Measurements from ENCODE around the gene TOM1L2.

Gene TOM1L2

DNA sequence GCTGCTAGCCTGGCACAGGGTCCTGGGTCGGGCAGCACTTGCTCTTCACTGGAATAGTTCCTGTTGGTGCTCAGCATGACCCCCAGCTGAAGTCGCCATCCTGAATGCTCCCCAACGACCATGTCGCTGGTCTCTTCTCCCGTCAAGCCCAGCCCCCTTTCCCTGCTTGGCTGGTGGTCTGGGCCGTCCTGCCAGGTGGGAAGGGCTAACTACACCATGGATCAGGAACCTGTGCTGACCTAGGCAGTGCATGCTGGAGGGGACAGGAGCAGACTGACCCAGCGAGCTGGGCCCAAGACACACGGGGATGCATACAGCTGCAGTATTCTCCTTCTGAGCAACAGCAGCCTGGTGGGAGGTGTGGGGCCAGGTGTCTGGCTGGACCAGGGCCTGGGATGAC lies 126.2 kb downstream of the TOM1L2 start:
- no peak for DNase-seq

DNA sequence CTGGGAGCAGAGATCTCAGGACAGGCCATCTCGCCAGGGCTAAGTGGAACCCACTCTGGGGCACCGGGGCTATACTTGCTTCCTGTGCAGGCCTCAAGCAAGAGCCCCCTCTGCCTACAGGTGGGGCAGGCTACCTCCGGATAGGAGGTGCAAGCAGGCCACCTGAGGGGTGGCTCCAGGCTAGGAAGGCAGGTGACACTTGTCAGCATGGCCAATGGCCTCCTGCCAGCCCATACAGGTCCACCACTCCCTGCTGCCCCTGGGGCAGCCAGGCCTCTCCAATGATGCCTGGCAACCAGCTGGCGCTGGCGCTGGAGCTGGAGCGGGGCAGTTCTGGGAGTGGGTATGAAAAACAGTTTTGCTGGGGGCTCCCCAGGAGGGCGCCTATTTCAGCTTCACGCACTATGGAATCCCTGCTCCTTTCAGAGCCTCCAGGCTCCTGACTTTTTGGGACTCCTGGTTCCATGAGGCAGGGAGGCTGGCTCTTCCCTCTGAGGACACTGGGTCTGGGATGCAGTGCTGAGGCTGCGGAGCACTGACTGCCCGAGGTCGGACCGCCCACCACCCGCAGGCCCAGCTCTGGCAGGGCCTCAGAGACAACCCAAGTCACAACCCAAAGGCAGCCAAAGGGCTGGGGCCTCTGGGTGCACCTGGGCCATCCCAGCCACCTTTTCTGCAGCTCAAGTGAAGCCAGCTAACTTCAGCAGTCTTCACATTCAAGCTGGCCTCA lies 127.0 kb downstream of the TOM1L2 start:
- DNase-seq = no peak

DNA sequence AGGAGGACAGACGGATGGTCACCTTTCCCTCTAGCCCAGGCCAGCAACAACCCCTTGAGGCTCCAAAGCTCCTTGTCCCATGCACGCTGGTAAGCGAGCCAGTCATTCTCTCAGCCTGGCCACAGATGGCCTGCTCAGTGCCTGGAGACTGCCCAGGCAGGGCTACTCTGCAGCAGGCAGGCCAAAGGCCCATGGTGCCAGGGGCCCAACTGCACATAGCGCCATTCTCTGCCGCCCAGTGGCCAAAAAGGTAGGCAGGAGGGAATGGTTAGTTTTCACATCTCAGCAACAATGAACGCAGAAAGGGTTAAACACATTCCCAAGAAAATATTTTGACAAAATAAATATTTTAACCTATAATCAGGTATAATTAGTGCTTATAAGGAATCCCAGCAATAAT lies 127.7 kb downstream of the TOM1L2 start:
- DNase-seq = no peak

DNA sequence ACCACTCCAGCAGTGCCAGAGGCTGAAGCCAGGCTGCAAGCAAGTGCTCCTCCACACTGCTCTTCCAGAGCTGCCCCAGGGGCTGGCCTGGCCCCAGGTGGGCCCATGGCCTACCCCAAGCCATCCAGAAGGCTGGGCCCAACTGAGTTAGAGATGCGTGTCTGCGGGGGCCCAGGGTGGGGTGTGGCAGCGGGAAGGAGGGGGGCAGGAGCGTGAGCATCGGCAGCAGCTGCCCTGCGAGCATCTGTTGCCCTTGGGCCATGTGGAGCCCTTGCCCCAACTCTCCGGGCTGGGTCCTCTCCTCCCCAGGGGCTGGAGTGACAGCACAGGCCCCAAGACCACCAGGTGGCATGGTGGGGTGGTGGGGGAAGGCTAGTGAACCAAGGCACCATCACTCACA lies 128.1 kb downstream of the TOM1L2 start:
- DNase-seq = no peak

DNA sequence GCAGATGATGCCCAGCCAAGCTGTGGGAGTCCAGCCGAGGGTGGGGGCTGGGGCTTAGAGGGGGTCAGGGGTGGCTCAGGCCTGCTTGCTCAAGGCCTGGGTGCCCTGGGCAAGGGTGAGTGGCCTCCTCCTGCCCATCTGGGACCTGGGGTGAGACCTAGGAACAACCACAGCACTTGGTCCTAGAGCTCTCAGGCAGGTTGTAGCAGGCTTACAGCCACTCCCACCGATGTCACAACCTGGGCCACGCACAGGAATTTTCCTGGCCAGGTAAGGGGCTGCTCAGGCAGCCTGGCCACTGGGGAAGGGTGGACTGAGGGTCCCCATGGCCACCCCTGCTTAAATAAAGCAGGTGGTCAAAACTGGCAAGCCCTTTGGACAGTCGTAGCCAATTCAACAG lies 129.1 kb downstream of the TOM1L2 start:
- DNase-seq = no peak

DNA sequence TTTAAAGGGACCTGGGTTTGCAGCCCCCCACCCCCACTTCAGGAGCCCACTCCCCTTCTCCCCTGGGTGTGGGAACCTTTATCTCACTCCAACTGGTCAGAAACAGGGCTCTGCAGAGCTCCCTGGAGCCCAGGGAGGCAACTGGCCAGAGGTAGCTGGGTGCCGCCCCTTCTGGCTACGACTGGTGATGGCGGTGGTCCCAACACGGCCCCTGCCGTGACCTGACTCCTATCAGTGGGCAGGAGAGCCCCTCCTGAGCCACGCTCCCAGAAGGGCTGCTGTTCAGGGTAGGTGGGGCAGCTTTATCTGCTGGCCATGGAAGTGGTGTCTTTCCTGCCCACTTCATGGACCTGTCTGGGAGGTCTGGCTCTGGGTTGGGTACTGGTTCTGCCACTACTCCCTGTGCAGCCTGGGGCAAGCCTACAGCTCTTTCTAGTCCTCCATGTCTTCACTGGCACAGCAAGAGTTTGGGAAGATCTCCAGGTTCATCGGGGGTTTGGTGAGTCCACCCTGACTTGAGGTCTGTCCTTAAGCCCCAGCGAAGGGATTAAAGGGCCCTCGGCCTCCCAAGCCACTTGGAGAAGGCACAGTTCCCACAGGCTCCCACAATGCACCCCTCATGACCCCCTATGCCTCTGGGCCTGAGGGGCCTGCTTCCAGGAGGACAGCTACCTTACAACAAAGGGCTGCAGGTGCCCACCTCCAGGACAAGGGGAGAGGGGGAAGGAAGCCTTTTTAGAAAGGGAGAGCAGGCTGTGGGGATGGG lies 129.9 kb downstream of the TOM1L2 start:
- DNase-seq = no peak

DNA sequence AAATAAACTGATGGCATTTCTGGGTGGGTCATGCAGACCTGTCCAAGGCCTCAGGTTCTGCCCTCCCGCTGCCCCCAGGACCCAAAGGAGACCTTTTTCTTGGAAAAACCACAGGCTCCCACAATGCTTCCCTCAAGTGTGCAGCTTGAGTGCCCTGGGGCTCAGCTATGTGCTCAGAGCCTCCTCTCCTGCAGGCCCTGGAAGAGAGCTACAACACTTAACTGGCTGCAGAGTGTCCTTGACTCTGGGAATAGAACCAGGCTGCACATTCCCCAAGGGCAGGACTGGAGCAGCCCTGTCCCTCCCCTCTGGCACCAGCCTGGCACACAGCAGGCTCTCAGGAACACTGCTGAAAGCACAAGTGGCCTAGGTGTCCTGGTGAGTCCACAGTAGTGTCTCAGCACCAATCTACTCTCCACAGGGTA lies 130.6 kb downstream of the TOM1L2 start:
- DNase-seq = no peak

DNA sequence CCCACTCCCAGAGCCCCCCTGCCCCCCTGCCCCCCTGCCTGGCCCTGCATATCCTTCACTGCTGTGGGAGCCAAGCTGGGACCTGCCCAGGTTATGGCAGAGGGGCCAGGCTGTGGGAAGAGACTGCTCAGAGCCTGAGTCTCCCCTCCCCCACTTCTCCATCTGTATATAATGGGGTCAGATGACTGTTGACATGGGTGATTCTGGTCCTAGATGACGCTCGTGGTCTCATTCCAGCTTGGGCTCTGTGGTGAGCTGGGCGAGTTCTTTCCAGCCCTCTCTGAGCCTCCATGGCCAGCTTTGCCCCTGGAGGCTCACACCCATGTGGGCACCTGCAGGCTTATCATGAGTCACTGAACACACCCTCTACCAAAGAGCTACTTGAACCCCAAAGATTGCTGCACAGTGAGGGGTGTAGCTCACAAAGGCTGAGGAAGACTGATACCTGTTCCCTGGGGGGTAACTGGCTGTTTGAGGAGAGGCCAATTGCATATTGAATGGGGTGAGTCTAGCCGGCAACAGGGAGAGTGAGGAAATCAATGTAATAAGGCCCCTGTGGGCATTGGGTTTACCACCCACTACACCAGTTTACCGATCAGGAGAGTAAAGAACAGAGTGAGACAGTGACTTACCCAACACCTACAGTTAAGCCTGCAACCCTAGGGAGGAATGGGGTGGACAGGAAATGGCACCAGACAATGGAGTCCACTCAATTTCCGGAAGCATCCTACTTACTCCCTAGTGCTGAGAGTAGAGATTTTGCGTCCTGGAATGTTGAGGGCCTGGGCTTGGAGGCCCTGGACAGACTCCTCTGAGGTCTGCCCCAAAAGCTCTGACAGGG lies 131.2 kb downstream of the TOM1L2 start:
- DNase-seq = peak; percentile 38 to 58

DNA sequence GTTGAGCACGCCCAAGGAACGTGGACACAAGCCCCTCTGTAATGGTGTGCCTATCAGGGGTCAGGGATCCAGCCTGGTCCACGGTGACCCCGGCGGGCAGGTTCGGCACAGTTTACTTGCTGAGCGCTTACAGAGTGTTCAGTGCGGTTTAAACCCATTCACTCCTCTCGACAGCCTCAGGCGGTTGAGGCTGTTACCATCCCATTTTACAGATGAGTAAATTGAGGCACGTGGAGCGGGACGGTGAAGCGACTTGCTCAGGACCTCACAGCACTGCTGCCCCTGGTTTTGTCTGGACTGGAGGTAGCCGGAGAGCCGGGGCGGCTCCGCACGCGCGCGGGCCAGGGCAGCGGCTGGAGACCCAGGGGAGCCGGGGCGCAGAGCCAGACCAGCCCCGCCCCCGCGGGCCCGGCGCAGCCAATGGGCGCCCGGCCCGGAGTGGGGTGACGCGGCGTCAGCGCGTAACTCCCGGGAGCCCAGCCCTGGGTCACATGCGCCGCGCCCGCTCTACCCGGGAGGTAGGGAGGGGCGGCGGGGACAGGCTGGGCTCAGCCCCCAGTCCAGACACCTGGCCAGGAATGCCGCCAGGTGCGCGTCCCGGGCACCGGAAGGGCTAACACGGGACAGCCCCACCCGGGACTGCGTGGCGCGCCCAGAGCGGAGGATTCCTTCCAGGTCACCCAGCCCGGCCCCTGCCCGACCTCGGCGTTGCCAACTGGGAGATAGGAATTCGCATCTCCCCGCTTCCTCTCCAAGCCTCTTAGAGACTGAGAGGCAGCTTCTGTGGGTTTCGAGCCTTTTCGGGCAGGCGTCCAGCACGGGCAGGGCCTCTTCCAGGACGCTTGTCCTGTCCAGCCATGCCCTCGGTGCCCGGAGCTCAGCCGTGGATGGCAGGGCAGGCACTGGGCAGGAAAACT lies 132.2 kb downstream of the TOM1L2 start:
- DNase-seq = peak; percentile 91 to 94

DNA sequence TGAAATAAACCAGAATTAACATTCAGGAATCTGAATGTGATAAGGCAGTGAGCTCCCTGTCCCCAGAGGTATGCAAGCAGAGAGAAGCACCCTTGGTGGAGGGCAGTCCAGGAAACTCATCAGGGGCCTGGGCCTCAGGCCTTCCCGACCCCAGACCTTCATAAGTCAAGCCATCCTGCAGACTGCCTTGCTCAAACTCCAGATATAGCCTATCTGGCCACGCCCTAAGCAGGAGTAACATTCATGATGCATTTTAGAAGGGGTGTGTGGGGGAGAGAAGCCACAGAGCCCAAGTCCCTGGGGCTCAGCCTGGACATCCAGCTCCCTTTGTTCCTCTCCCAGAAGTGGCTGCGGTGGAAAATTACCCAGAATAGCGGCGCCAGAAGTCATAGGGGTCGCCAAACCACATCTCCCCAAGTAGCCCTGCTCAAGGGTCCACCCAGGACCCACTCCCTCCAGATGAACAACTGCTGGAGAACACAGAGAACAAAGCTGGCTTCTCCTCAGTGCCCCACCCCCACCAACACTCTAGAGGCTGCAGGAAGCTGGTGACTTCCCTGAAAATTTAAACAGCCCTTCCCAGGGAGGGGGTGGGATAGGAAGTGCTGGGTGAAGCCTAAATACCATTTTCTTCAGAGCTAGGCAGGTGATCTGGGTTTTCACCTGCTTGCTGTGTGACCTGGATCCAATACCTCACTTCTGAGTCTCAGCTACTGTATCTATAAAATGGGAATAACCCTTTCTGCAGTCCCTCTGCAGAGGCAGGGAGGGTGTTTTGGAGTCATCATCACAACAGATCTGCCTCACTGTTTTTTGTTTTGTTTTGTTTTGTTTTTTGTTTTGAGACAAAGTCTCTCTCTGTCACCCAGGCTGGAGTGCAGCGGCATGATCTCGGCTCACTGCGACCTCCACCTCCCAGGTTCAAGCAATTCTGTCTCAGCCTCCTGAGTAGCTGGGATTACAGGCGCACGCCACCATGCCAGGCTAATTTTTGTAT lies 133.9 kb downstream of the TOM1L2 start:
- peak; percentile 66 to 71 for DNase-seq

DNA sequence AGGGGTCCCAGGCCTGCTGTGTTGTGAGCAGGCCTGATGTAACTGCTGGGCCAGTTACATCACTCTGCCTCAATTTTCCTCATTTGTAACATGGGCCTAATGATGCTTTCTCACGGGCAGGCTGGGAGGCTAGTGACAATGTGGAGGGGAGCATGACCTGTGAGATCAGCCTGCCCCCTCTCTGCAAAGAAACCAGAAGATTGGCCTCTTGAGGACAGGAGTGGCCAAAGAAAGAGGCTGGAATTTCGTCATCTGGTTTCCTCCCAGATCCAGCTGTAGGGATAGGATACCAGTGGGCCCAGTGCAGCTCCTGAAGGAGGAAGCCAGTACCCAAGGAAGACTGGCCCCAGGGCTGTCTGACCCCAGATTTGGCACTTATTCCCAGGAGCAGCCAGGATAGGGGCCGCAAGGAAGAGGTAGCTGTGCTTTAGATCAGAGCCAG lies 134.8 kb downstream of the TOM1L2 start:
- DNase-seq = peak; percentile 46 to 52

DNA sequence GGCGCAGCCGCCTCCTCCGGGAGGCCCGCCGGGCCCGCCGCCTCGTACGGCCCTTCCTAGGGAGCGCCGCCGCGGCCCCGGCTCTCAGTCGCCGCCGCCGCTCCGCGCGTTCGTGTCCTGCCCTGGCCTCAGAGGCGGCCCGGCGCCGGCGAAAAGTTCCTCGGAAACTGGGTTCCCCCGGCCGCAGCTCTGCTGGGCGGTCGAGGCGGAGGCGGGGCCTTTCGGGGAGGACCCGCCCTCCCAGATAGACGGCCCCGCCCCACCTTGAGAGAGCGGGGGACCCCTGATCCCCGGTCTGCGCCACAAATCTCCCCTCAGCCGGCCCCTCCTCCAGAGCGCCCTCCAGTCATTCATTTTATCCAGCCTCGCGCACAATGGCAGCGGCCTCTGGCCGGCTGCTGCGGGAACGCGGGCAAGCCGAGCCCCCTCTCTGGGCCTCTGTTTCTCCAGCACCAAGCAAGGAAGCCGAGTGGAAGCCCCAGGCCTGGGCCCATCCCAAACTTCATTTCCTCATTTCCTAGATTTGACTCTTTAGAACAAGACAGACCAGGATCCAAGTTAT lies 135.3 kb downstream of the TOM1L2 start, which contains the start of gene SREBF1:
Gene SREBF1 (minus strand): TSS at position 169 of the 562 bp plus-strand sequence. CDS start 169 bp downstream, outside the sequence.
- peak; percentile 57 to 65 for DNase-seq

DNA sequence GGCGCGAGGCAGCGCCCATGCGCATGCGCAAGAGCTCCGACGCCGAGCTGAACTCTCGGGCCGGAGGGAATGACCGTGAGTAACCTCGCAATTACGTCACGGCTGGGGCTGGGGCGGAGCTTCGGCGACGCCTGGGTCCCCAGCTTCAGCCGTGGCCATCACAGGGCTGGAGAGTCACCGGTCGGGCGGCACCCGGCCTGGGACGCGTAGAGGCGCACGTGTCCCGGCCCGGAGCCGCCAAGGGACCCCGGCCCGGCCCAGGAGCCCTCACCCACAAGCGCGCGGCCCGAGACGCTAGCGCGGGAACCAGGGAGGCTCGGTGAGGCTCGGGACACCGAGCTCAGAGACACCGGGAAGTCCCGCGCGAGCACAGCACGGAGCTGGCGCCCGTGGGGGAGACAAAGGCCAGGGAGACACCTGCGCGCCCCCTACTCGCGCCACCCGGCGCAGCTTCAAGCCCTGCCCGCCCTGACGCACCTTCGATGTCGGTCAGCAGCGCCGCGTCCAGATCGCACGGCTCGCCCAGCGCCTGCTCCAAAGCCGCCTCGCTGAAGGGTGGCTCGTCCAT lies 135.9 kb downstream of the TOM1L2 start:
- peak; percentile 98 to 99 for DNase-seq

DNA sequence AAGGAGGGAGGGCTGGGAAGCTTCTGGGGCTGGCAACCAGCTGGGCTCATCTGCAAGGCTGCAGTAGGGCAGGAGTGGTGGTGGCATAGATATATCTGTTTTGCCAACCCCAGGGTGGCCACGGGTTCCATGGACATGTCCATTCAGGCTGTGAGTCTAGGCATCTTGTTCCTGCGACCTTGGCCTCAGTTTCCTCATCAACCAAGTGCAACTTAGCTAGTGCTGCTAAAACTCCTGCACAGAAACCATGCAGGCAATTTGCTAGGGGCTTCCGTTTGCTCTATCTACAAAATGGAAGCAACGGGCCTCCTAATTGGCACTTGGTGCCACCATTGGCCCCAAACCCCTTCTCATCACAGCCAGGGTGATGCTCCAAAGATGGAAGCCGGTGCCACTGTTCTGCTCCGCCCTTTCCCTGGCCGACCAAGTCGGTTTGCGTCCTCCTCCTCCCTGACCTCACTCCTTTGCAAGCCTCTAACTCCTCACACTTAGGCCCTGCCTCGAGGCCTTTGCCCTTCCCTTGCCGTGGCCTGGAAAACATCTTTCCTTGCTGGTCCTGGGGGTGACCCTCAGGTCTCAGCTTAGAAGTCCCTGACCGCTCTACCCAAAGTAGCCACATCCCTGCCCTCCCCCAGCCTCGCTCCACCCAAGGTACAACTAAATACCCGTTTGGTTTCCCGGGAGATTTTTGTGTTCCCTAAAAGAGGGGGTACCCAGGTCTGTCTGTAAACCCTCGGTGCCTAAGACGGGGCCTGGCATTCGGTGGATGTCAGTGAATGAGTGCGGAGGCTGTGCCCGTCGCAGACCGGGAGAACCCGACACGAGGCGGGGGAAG lies 136.6 kb downstream of the TOM1L2 start:
- no peak for DNase-seq

DNA sequence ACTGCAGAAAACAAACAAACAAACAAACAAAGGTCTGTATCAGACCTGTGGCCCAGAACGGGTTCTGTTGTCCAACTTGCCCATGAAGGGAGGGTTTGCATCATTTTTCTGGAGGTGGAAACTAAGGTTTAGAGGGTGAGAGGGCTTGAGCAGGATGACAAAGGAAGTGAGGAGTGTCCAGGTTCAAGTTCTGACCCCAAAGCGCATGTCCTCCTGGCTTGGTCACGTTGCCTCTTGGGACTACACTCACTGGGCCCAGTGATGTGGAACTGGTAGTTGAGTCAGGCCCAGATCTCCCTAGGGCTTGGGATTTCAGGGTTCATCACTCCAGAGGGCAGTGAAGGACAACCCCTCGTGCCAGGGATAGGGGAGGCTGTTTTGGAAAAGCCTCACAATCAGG lies 137.2 kb downstream of the TOM1L2 start:
- no peak for DNase-seq

DNA sequence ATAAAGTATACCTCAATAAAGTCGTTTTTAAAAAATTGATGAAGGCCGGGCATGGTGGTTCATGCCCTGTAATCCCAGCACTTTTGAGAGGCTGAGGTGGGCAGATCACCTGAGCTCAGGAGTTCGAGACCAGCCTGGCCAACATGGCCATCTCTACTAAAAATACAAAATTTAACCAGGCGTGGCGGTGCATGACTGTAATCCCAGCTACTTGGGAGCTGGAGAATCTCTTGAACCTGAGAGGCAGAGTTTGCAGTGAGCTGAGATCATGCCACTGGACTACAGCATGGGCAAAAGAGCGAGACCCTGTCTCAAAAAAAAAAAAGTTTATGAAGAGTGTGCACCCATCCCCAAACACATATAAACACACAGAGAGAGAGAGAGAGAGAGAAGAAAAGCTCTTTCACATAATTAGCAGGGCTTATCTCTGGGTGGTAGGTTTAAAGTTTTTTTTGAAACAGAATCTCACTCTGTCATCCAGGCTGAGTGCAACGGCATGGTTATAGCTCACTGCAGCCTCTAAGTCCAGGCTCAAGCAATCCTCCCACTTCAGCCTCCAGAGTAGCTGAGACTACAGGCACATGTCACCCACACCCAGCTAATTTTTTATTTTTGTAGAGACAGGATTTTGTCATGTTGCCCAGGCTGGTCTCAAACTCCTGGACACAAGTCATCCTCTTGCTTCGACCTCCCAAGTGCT lies 138.4 kb downstream of the TOM1L2 start:
- DNase-seq = peak in 1 of 2 donors; percentile 24

DNA sequence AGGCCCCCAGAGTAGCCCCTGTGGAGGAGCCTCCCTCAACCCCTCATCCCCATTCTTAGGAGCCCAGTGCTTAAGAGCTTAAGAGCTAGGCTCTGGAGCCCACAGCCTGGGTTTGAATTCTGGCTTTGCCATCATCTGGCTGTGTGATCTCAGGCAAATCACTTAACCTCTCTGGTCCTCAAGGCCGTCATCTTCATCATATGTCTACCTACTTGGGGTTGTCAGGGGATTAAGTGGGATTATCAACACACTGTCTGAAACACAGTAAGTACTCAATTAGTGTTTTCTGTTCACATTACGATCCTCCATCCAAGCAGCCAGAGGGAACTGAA lies 140.2 kb downstream of the TOM1L2 start:
- DNase-seq = no peak
